GM19023 (cell line): ENCODE measurements around the gene SELENON.

ENCODE experiments used
- ATAC-seq: cut with Tn5 transposase; IDR thresholded peaks from one replicate; pipeline ENCODE4 v1.9.1; 2021; ENCODE audit warnings: mild to moderate bottlenecking, moderate library complexity; ENCODE audit not compliant: unreplicated experiment

The SELENON gene

GRCh38 chr1:25808481-25809244 is 8.7 kb downstream of the SELENON start:
- ATAC-seq = no peak

- ATAC-seq = no peak
These were observed 9.4 kb downstream of the SELENON start for GRCh38 chr1:25809283-25809926.

GRCh38 chr1:25809929-25810328 is 9.9 kb downstream of the SELENON start:
- no peak for ATAC-seq

GRCh38 chr1:25810341-25811299 is 10.6 kb downstream of the SELENON start:
- no peak for ATAC-seq

GRCh38 chr1:25811384-25812082 is 11.5 kb downstream of the SELENON start:
- no peak for ATAC-seq

GRCh38 chr1:25813071-25813733 is 13.2 kb downstream of the SELENON start:
- ATAC-seq = no peak

- no peak for ATAC-seq
These were observed 13.9 kb downstream of the SELENON start for GRCh38 chr1:25813734-25814471.

GRCh38 chr1:25814549-25815087 is 14.6 kb downstream of the SELENON start:
- ATAC-seq = no peak

- ATAC-seq = no peak
These were observed 15.5 kb downstream of the SELENON start for GRCh38 chr1:25815208-25816111.

GRCh38 chr1:25816112-25816718 is 16.2 kb downstream of the SELENON start:
- ATAC-seq = no peak

GRCh38 chr1:25817840-25818501 is 18.0 kb downstream of the SELENON start:
- no peak for ATAC-seq

GRCh38 chr1:25818569-25818968 is 18.6 kb downstream of the SELENON start:
- ATAC-seq = no peak

GRCh38 chr1:25819491-25820246 is 19.7 kb downstream of the SELENON start, which contains the start of gene MTFR1L:
Gene MTFR1L, plus strand, starts transcription at chr1:25819954. Its CDS starts 3,151 bp downstream, at chr1:25823105.
- ATAC-seq = peak; percentile 81

GRCh38 chr1:25820247-25821111 is 20.5 kb downstream of the SELENON start:
- ATAC-seq = peak; percentile 51

GRCh38 chr1:25821112-25821476 is 21.1 kb downstream of the SELENON start:
- no peak for ATAC-seq
